ENCODE measurements around the gene TMEM181.
"Not testable (repeated sequence)": the region's sequence is repeated elsewhere in the genome, so short reads cannot be mapped to it uniquely, and the experiment has no call there.

The TMEM181 gene

GRCh38 chr6:158643836-158644230 is 83.9 kb downstream of the TMEM181 start:
- no peak for DNase-seq

GRCh38 chr6:158644231-158645063 is 84.6 kb downstream of the TMEM181 start, which contains the start of gene DYNLT1:
Gene DYNLT1 (minus strand): TSS chr6:158644743. CDS start chr6:158644708, 35 bp downstream.
- peak; percentile 82 for DNase-seq

GRCh38 chr6:158645064-158646022 is 85.5 kb downstream of the TMEM181 start:
- no peak for DNase-seq

- no peak for DNase-seq
Observed at GRCh38 chr6:158646023-158646910, 86.4 kb downstream of the TMEM181 start.

DNA sequence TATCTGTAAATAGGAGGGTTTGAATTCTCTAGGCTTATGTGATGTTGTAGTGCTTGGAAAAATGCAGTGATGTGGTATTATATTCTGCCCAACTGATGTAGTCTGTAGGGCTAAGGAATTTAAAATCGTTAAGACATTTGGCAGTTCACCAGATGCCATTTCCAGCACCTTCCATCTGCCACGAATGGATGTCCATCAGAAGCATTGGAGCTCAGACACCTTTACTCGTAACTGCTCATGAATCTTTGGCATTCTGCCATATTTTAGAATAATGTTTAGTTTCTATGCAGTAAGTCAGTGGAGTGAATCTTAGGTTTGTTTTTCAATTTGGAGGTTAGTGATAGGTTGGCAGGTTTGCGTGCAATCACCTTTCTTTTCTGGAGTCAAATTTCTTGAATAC is 87.6 kb downstream of the TMEM181 start:
- no peak for DNase-seq

DNA sequence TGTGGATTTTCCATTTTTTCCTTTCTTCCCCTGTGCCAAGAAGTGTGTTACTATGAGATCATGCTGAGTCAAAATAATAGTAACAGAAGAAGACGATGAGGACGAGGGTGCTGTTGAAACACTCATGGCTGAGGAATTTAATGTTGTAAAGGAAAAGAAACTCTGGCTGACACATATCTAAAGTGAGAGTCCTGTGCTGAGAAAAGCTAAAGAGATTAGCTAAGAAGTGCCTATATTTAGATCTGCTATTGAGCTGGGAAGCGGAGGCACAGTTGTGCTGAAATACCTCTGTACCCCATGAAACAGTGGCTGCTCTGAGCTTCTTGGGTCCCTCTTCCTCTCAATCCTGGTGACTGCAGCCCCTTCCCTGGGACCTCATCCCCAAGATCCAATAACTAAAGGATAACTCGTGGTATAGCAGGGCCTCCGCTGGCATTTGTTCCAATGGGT is 88.8 kb downstream of the TMEM181 start:
- DNase-seq: no peak

DNA sequence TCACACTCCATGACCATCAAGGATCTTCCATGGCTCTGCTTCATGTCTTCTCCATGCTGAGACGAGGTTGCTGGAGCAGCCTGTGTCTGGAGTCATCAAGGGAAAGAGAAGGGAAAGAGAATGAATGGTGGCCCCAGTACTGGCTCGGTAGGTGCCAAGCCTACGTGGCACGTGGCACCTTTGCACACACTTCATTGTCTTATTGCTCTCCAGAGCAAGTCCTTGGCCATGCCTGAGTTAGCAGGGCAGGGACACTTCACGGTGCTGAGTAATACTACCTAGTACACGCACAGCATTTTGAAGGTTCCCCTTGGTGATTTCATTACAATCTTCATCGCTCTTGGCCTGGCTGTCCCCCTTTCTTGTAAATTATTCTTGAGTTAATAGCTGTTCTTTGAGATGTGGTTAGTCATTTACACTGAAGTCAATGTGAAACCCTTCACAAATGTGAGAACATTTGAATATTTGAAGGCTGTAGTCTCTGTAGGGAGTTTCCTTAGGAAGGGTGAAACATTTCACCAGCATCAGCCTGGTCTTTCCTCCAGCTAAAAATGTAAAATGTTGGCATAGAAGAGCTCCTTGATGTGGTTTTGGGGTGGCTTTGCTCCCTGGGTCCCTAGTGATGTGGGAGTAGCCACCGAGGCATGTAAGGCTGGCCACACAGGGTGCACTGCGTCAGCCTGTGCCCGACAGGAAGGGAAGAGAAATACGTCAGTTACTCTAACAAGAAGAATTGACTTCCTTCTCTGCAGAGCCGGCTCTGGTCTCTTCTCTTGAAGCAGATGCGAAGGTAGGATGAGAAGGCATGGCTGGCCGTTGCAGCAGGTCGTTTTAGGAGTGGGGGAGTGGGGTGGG is 89.6 kb downstream of the TMEM181 start, which contains the start of gene SYTL3:
Gene SYTL3 (plus strand): TSS at position 766 of the 855 bp plus-strand sequence. CDS start 13,215 bp downstream, outside the sequence.
- DNase-seq: peak; percentile 27

GRCh38 chr6:158651981-158652737 is 92.3 kb downstream of the TMEM181 start:
- not testable (repeated sequence) for DNase-seq

DNA sequence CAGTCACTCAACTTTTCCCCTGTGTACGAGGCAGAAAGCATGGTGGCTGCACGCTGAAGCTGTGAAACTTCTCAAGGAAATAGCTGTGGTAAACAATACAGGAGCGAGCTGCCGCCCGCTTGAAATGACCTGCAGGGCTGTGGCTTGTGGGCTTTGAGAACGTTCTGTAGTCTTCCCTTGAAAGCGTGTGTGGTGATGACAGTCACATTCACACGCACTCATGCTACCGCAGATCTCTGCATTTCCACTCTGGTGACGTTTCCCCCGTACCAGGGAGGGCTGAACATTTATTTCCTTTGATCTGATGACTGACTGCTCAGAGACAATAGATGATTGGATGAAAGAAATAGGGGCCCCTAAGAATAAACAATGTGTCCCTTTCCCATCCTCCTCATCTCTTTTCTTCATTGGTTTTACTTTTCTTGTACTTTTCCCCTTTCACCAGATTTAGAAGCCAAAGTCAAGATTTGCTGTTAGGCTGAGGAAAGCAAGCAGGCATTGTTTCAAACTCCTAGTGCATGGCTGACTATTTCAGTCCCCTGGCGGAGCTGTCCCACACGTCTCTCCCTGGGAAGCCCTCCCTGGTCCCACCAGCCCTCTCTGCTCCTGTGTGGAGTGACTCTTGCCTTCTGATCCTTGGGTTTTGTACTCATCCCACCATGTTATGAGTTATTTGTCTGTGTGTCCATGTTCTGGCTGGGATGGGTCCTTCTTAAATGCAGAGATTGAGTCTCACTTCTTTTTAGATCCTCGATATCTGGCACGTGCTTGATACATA is 93.9 kb downstream of the TMEM181 start:
- no peak for DNase-seq

GRCh38 chr6:158654498-158654897 is 94.6 kb downstream of the TMEM181 start:
- no peak for DNase-seq

- DNase-seq: no peak
Observed at GRCh38 chr6:158654960-158655489, 95.1 kb downstream of the TMEM181 start.

GRCh38 chr6:158655569-158656450 is 95.9 kb downstream of the TMEM181 start:
- peak; percentile 91 for DNase-seq

DNA sequence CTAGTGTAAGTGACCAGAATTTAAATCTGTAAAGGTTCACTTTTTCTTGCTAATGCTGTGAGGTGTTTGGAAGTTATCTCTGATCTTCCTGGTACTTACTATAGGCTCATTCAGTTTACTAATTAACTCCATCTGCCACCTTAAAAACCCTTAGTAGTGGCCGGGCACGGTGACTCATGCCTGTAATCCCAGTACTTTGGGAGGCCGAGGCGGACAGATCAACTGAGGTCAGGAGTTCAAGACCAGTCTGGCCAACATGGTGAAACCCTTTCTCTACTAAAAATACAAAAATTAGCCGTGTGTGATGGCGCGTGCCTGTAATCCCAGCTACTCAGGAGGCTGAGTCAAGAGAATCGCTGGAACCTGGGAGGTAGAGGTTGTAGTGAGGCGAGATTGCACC is 97.1 kb downstream of the TMEM181 start:
- DNase-seq: not testable (repeated sequence)

GRCh38 chr6:158660333-158660754 is 100.5 kb downstream of the TMEM181 start:
- peak; percentile 88 for DNase-seq

- peak; percentile 45 for DNase-seq
Observed at GRCh38 chr6:158661156-158661685, 101.3 kb downstream of the TMEM181 start.

GRCh38 chr6:158662607-158662953 is 102.7 kb downstream of the TMEM181 start:
- no peak for DNase-seq

GRCh38 chr6:158662954-158663624 is 103.2 kb downstream of the TMEM181 start:
- peak; percentile 60 for DNase-seq
